ENCODE data around the gene PKP2. TPM values are rescaled to one million over a fixed set of nuclear protein-coding genes. Genes with fewer than 3 reads are reported as not detected.

Gene PKP2
- total and polyA plus RNA-seq, 2 of the 4 experiments (the other 2 are of a cell fraction) = 0.10 to 0.18 TPM

DNA sequence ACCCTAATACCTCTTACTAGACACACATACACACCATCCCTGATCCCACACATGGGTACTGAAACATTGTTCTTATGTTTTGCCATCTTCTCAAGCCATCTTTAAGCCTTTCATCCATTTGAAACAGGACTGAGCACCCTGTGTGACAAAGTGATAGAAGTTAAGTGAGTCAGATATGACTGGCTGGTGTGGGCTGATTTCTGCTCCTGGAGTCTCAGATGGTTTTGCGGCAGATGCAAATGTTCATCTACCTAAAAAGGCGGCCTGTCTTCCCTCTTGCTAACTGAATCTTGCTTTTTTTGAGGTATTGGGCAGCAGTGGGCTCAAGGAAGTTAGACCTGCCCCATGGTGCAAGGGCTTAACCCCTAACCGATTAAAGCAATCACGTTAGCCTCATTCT lies 30.4 kb upstream of the PKP2 start:
- Histone ChIP-seq H3K4me2 (ENCODE audit: low read depth, low read length) (no peak overlapping the region), H3K36me3 (ENCODE audit: control insufficient read depth, insufficient read depth, low read length) (no peaks in the 10 kb centered on the region), H4K8ac (ENCODE audit: low read depth in 2 of 2, low read length in 2 of 2) (no peak overlapping the region), H3K14ac (replicated peaks; ENCODE audit: low read depth, low read length) (no peak overlapping the region), H3K18ac (ENCODE audit: low read depth, low read length) (no peak overlapping the region), H3K4me1 (ENCODE audit: control insufficient read depth, insufficient read depth, low read length) (no peaks in the 10 kb centered on the region), H4K91ac (ENCODE audit: insufficient read depth, low read depth, low read length) (no peak overlapping the region), H3K23ac (ENCODE audit: low read depth, low read length) (no peak overlapping the region), H2BK120ac (ENCODE audit: low read depth, low read length) (no peak overlapping the region), H3K4ac (ENCODE audit: low read depth, low read length) (no peak overlapping the region), H3K27me3 (ENCODE audit: control insufficient read depth, insufficient read depth, low read length) (no peaks in the 10 kb centered on the region), H2AK5ac (ENCODE audit: low read depth, low read length) (no peak overlapping the region), H2BK15ac (ENCODE audit: low read depth, low read length) (no peak overlapping the region), H4K20me1 (ENCODE audit: insufficient read depth, low read length) (no peaks in the 10 kb centered on the region), H3K4me3 (ENCODE audit: insufficient read depth, low read depth, low read length) (no peak overlapping the region), H3K9me3 (ENCODE audit: control insufficient read depth, insufficient read depth, low read length) (peaks cover 9% of the 10 kb centered on the region; the same call in 1 of the 2 replicates), H3K27ac (ENCODE audit: insufficient read depth, low read length) (no peak overlapping the region), H3K9ac (ENCODE audit: low read depth, low read length) (no peak overlapping the region), H2BK20ac (ENCODE audit: low read depth, low read length) (no peak overlapping the region), H3K56ac (ENCODE audit: extremely low read depth, insufficient read depth, low read length) (no peak overlapping the region), H4K5ac (ENCODE audit: low read depth, low read length) (no peak overlapping the region), H2AK9ac (replicated peaks; ENCODE audit: low read depth, low read length, poor library complexity) (no peak overlapping the region), H2AFZ (replicated peaks; ENCODE audit: low read length, poor library complexity) (no peak overlapping the region), H3K9me1 (ENCODE audit: insufficient read depth, low read length) (no peaks in the 10 kb centered on the region), H2BK5ac (ENCODE audit: low read depth, low read length, poor library complexity, severe bottlenecking) (no peak overlapping the region), H3K79me1 (ENCODE audit: low read depth in 1 of 2, low read length in 2 of 2) (no peaks in the 10 kb centered on the region)
- POLR2A ChIA-PET (ENCODE audit: unreplicated experiment) = no interaction called here
- BruUV-seq (replicated peaks) = no TSS peak
- dilution Hi-C loops (cut with HindIII; ENCODE audit: low sequenced_read_pairs, unreplicated experiment) (no loop called here), intact Hi-C loops (cut with micrococcal nuclease) (no loop called here), in situ Hi-C loops (cut with MboI; ENCODE audit: low sequenced_read_pairs) (no loop called here)
- no peak for DNase-seq
- ATAC-seq (ENCODE audit: low read depth) = no peak
- TF ChIP-seq CEBPB (IDR thresholded peaks at IDR 0.05; ENCODE audit: low read depth, low read length) (no peak), BHLHE40 (IDR thresholded peaks at IDR 0.05; ENCODE audit: low read depth, low read length) (no peak), RFX5 (IDR thresholded peaks at IDR 0.05; ENCODE audit: low read depth, low read length) (no peak), RAD21 (IDR thresholded peaks at IDR 0.05; ENCODE audit: low read length) (no peak), MAFK (IDR thresholded peaks at IDR 0.05; ENCODE audit: low read depth, low read length) (no peak), SMC3 (IDR thresholded peaks at IDR 0.05; ENCODE audit: low read depth, low read length) (no peak)
- TF ChIP-seq, protein P1, sequence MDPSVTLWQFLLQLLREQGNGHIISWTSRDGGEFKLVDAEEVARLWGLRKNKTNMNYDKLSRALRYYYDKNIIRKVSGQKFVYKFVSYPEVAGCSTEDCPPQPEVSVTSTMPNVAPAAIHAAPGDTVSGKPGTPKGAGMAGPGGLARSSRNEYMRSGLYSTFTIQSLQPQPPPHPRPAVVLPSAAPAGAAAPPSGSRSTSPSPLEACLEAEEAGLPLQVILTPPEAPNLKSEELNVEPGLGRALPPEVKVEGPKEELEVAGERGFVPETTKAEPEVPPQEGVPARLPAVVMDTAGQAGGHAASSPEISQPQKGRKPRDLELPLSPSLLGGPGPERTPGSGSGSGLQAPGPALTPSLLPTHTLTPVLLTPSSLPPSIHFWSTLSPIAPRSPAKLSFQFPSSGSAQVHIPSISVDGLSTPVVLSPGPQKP (IDR thresholded peaks at IDR 0.05; ENCODE audit: borderline replicate concordance, low read depth, low read length) = no peak
- 80% methylated on average over 1 of the region's 4 CpGs; no CpG with 5 or more reads in 1 of the 2 experiments for WGBS, 2 experiments (ENCODE audit: extremely low coverage in 2 of 2, insufficient read length in 1 of 2)
- CTCF ChIA-PET = no interaction called here
